Hepatocyte (in vitro differentiated cells): ENCODE measurements around the gene DENND1A. TPM values are rescaled to one million over a fixed set of nuclear protein-coding genes. Genes with fewer than 3 reads are reported as not detected.

Experiments used
- DNase-seq: peaks from one replicate; pipeline ENCODE4 v3.0.0-alpha.2; 2016; ENCODE audit warnings: low spot score
- H2AFZ ChIP-seq: fragments of 200-600 bp; sonication (generic); 2 replicates; pipeline ENCODE4 v1.6.0; 2016; ENCODE audit warnings: antibody characterized with exemption, mild to moderate bottlenecking
- H3K27ac ChIP-seq: fragments of 200-600 bp; sonication (generic); 2 replicates; pipeline ENCODE4 v1.5.1; 2016; ENCODE audit warnings: mild to moderate bottlenecking
- H3K27me3 ChIP-seq: fragments of 200-600 bp; sonication (generic); 2 replicates; pipeline ENCODE4 v1.6.1; 2016
- H3K36me3 ChIP-seq: fragments of 200-600 bp; sonication (generic); replicated peaks from 2 replicates; pipeline ENCODE4 v1.5.1; 2016; ENCODE audit warnings: low read depth; ENCODE audit not compliant: insufficient read depth
- H3K4me1 ChIP-seq: fragments of 200-600 bp; sonication (generic); 2 replicates; pipeline ENCODE4 v1.5.1; 2016; ENCODE audit warnings: mild to moderate bottlenecking, moderate library complexity; ENCODE audit not compliant: insufficient read depth
- H3K4me2 ChIP-seq: fragments of 200-600 bp; sonication (generic); 2 replicates; pipeline ENCODE4 v1.6.0; 2016
- H3K4me3 ChIP-seq: fragments of 200-600 bp; sonication (generic); 2 replicates; pipeline ENCODE4 v1.5.1; 2016; ENCODE audit warnings: mild to moderate bottlenecking
- H3K79me2 ChIP-seq: fragments of 200-600 bp; sonication (generic); 2 replicates; pipeline ENCODE4 v1.6.0; 2017; ENCODE audit warnings: mild to moderate bottlenecking
- H3K9me2 ChIP-seq: fragments of 200-600 bp; sonication (generic); replicated peaks from 2 replicates; pipeline ENCODE4 v1.6.0; 2017; ENCODE audit warnings: mild to moderate bottlenecking; ENCODE audit not compliant: insufficient read depth
- H3K9me3 ChIP-seq: fragments of 200-600 bp; sonication (generic); 2 replicates; pipeline ENCODE4 v1.5.1; 2016; ENCODE audit warnings: low read depth, mild to moderate bottlenecking
- H4K20me1 ChIP-seq: fragments of 200-600 bp; sonication (generic); 2 replicates; pipeline ENCODE4 v1.6.0; 2016; ENCODE audit warnings: mild to moderate bottlenecking; ENCODE audit not compliant: insufficient read depth, poor library complexity, severe bottlenecking
- EZH2 ChIP-seq: fragments of 200-600 bp; sonication (generic); IDR thresholded peaks from 2 replicates; pipeline ENCODE4 v1.6.1; 2016; ENCODE audit warnings: antibody characterized with exemption, mild to moderate bottlenecking, borderline replicate concordance
- EZH2phosphoT487 ChIP-seq: fragments of 200-600 bp; sonication (generic); IDR thresholded peaks from one replicate; pipeline ENCODE4 v1.6.1; 2018; ENCODE audit warnings: antibody characterized with exemption, mild to moderate bottlenecking, low read depth, moderate library complexity; ENCODE audit not compliant: unreplicated experiment, severe bottlenecking
- WGBS: methylation state at CpG from one replicate; pipeline ENCODE4 v1.1.6; 2016; ENCODE audit warnings: low lambda C conversion rate; ENCODE audit errors: missing lambda C conversion rate; 5-methylcytosine and 5-hydroxymethylcytosine counted together
- polyA plus RNA-seq: library from polyadenylated mRNA; unstranded; fragments of >200 nt; fragmentation: Nextera tagmentation; extraction: Ambion mirVana; gene quantifications from 2 replicates; pipeline ENCODE4 v1.2.1, GENCODE V29; 2016
- total RNA-seq: library from RNA; depleted of rRNA; stranded (reverse); fragments of >200 nt; gene quantifications from 2 replicates; pipeline ENCODE4 v1.2.3, GENCODE V29; 2014
- TF ChIP-seq, protein P1 (sequence below): fragments of 200-600 bp; sonication (generic); IDR thresholded peaks from 2 replicates; pipeline ENCODE4 v1.5.1; 2016; ENCODE audit warnings: antibody characterized with exemption, mild to moderate bottlenecking; ENCODE audit not compliant: poor library complexity

DENND1A gene
- total and polyA plus RNA-seq, 2 experiments from 2014 or later, result 24.0 to 28.9 TPM

DNA sequence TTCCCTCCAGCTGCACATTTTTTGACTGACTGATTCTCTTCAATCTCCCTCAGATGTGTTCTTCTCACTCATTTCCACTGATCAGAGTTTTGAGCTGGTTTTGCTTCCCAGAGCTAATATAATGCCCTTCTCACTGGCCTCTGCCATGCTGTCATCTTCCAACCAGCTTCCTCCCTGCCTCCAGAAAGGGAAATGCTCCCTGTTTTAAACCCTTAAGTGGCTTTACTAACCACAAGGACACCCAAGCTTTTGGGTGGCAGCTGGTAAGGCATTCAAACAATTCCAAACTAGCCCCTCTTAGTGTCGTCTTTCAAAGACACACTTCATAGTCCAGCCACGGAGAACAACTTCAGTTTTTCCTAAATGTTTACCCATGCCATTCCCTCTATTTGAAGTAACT, 401.4 kb downstream of the DENND1A start:
- WGBS, result 52% methylated on average over 2 of the region's 2 CpGs
- H3K79me2 ChIP-seq, result no peaks in the 10 kb centered on the region
- no peaks in the 10 kb centered on the region for H3K9me3 ChIP-seq
- TF ChIP-seq, protein P1, sequence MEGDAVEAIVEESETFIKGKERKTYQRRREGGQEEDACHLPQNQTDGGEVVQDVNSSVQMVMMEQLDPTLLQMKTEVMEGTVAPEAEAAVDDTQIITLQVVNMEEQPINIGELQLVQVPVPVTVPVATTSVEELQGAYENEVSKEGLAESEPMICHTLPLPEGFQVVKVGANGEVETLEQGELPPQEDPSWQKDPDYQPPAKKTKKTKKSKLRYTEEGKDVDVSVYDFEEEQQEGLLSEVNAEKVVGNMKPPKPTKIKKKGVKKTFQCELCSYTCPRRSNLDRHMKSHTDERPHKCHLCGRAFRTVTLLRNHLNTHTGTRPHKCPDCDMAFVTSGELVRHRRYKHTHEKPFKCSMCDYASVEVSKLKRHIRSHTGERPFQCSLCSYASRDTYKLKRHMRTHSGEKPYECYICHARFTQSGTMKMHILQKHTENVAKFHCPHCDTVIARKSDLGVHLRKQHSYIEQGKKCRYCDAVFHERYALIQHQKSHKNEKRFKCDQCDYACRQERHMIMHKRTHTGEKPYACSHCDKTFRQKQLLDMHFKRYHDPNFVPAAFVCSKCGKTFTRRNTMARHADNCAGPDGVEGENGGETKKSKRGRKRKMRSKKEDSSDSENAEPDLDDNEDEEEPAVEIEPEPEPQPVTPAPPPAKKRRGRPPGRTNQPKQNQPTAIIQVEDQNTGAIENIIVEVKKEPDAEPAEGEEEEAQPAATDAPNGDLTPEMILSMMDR, result no peak
- TF ChIP-seq EZH2 (no peak), EZH2phosphoT487 (no peak)
- H3K4me3 ChIP-seq, result no peak overlapping the region
- no peak for DNase-seq
- H3K4me2 ChIP-seq, result no peak overlapping the region
- H3K4me1 ChIP-seq, result no peaks in the 10 kb centered on the region
- H2AFZ ChIP-seq, result no peak overlapping the region
- no peaks in the 10 kb centered on the region for H3K27me3 ChIP-seq
- no peaks in the 10 kb centered on the region for H4K20me1 ChIP-seq
- no peaks in the 10 kb centered on the region for H3K36me3 ChIP-seq
- H3K27ac ChIP-seq, result no peak overlapping the region
- H3K9me2 ChIP-seq, result no peaks in the 10 kb centered on the region

DNA sequence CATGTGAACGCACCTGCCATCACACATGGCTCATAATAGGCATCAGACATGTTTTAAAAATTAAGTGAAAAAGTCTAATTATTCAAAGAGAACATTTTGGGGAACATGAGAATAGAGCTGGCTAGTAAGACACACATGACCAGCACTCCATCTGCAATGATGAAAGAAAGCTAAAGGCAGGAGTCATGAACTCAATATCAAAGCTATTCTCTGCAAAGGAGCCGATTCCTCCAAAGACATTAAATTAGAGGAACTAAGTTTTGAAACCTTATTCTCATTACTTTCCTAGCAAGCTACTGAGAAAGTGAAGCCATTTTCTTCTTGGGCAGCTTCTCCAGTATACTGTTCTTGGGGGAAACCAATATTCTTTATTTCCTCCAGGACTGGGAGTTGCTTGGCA, 401.9 kb downstream of the DENND1A start:
- no peaks in the 10 kb centered on the region for H3K79me2 ChIP-seq
- 93% methylated on average over 2 of the region's 2 CpGs for WGBS

DNA sequence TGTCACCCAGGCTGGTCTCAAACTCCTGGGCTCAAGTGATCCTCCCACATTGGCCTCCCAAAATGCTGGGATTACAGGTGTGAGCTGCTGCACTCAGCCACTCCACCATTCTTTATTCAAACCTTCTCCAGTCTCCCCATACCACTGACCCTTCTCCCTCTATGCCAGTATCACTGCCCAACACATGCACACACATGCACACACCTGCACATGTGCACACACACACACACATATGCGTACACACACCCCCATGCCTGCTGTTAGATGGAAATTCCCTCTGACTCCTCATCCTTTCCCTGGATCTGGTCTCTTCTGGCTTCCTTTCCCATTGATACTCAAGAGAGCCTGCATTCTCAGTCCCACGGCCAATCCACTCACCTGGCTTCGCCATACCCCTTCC, 404.0 kb downstream of the DENND1A start:
- Histone ChIP-seq H3K27me3 (no peaks in the 10 kb centered on the region), H3K36me3 (no peaks in the 10 kb centered on the region), H3K27ac (no peak overlapping the region), H4K20me1 (no peaks in the 10 kb centered on the region), H2AFZ (no peak overlapping the region), H3K79me2 (no peaks in the 10 kb centered on the region), H3K4me3 (no peak overlapping the region), H3K4me2 (no peak overlapping the region), H3K9me3 (no peaks in the 10 kb centered on the region), H3K4me1 (no peaks in the 10 kb centered on the region), H3K9me2 (no peaks in the 10 kb centered on the region)
- TF ChIP-seq EZH2, result no peak
- TF ChIP-seq, protein P1, result no peak
- TF ChIP-seq EZH2phosphoT487, result no peak
- DNase-seq, result no peak
- WGBS, result 97% methylated on average over 3 of the region's 3 CpGs

More for the DNA sequence above, 401.9 kb downstream of the DENND1A start:
- no peaks in the 10 kb centered on the region for H3K4me1 ChIP-seq
- no peak for TF ChIP-seq EZH2phosphoT487
- TF ChIP-seq, protein P1, result no peak
- TF ChIP-seq EZH2, result no peak
- H3K4me2 ChIP-seq, result no peak overlapping the region
- no peaks in the 10 kb centered on the region for H3K9me3 ChIP-seq
- H3K9me2 ChIP-seq, result no peaks in the 10 kb centered on the region
- no peak for DNase-seq
- no peak overlapping the region for H3K27ac ChIP-seq
- no peak overlapping the region for H2AFZ ChIP-seq
- no peaks in the 10 kb centered on the region for H4K20me1 ChIP-seq
- H3K36me3 ChIP-seq, result no peaks in the 10 kb centered on the region
- no peak overlapping the region for H3K4me3 ChIP-seq
- no peaks in the 10 kb centered on the region for H3K27me3 ChIP-seq

DNA sequence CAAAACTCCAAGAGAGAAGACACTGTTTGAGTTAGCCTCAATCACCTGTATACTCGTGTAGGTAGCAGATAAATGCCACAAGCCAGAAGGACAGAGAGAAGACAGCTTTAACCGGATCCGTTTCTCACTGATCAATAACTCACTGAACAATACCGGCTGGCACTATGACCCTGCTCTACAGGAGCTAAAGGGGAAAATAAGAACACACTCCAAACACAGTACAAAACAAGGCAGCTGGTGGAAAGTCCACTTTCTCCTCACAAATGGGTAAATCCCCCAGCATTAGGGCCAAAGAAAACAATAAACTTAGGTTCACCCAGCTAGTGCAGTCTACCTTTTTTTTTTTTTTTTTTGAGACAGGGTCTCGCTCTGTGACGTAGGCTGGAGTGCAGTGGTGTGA, 404.5 kb downstream of the DENND1A start:
- Histone ChIP-seq H3K9me2 (no peaks in the 10 kb centered on the region), H3K79me2 (no peaks in the 10 kb centered on the region), H3K27me3 (no peaks in the 10 kb centered on the region), H3K4me2 (no peak overlapping the region), H2AFZ (no peak overlapping the region), H3K9me3 (no peaks in the 10 kb centered on the region), H3K4me3 (no peak overlapping the region), H3K36me3 (no peaks in the 10 kb centered on the region), H3K27ac (no peak overlapping the region), H4K20me1 (no peaks in the 10 kb centered on the region), H3K4me1 (no peaks in the 10 kb centered on the region)
- DNase-seq, result no peak
- no peak for TF ChIP-seq EZH2phosphoT487
- TF ChIP-seq, protein P1, result no peak
- TF ChIP-seq EZH2, result no peak
- 88% methylated on average over 6 of the region's 6 CpGs for WGBS
